GM23248 (cell line): ENCODE results near the gene RTKN2.

Experiments used
- EZH2 ChIP-seq: fragments of 200-600 bp; sonication (generic); IDR thresholded peaks from 2 replicates; pipeline ENCODE4 v1.6.1; 2018; ENCODE audit warnings: antibody characterized with exemption, mild to moderate bottlenecking; ENCODE audit not compliant: insufficient read depth, poor library complexity, severe bottlenecking
- EZH2phosphoT487 ChIP-seq: fragments of 200-600 bp; sonication (generic); IDR thresholded peaks from 2 replicates; pipeline ENCODE4 v1.6.1; 2018; ENCODE audit warnings: antibody characterized with exemption, moderate library complexity, mild to moderate bottlenecking, low read depth; ENCODE audit not compliant: insufficient read depth

GRCh38 chr10:62308101-62308500, 39.5 kb upstream of the RTKN2 start:
- TF ChIP-seq EZH2, result no peak
- TF ChIP-seq EZH2phosphoT487, result no peak
